Esophagus squamous epithelium (tissue), 5 donors: ENCODE data around the gene DGAT2L6. TPM values are rescaled to one million over a fixed set of nuclear protein-coding genes. Genes with fewer than 3 reads are reported as not detected.

ENCODE experiments used
- DNase-seq: peaks from one replicate; lab custom pipeline; 2025; lab: John Stamatoyannopoulos, UW
- H3K27ac ChIP-seq, 4 donors: fragments of 200-600 bp; sonication (generic); one replicate each; pipeline ENCODE4 v1.5.1; 2016 to 2019; ENCODE audit warnings: mild to moderate bottlenecking in 1 of 4
- H3K27me3 ChIP-seq, 4 donors: fragments of 200-600 bp; sonication (generic); 1 replicate in 3 of 4; 2 replicates in 1 of 4; pipeline versions ENCODE4 v1.5.1 to v1.6.0; 2017 to 2021; ENCODE audit warnings: antibody characterized with exemption in 1 of 4
- H3K36me3 ChIP-seq, 3 donors: fragments of 200-600 bp; sonication (generic); one replicate each; pipeline ENCODE4 v1.5.1; 2016 to 2019
- H3K4me1 ChIP-seq, 3 donors: fragments of 200-600 bp; sonication (generic); one replicate each; pipeline ENCODE4 v1.5.1; 2017 to 2019
- H3K4me3 ChIP-seq, 4 donors: fragments of 200-600 bp; sonication (generic); 1 replicate in 3 of 4; 2 replicates in 1 of 4; pipeline ENCODE4 v1.5.1; 2016 to 2019; ENCODE audit warnings: mild to moderate bottlenecking in 2 of 4, moderate library complexity in 1 of 4
- H3K9me3 ChIP-seq, 3 donors: fragments of 200-600 bp; sonication (generic); one replicate each; pipeline ENCODE4 v1.5.1; 2016 to 2019
- POLR2A ChIP-seq, 4 donors: fragments of 450-650 bp; IDR thresholded peaks; one replicate each; pipeline ENCODE4 v1.6.1; 2017; ENCODE audit warnings: antibody characterized with exemption in 4 of 4, mild to moderate bottlenecking in 4 of 4, moderate library complexity in 3 of 4
- whole genome bisulfite sequencing, 2 donors: methylation state at CpG; one replicate each; pipeline ENCODE4 v1.1.5; 2018; 5-methylcytosine and 5-hydroxymethylcytosine counted together
- intact Hi-C: fragments of 100-400 bp; cut with DNase I; formaldehyde crosslinking; loops from one replicate; pipeline ENCODE4 v1.15.0; 2022
- total RNA-seq, 4 donors: library from RNA; depleted of rRNA; stranded (reverse); fragments of >200 nt; gene quantifications; one replicate each; pipeline ENCODE4 v1.1.0, GENCODE V29; 2016
- TF ChIP-seq, protein P1 (sequence below), 6 experiments: fragments of 450-650 bp in 4 of 6; fragments of 200-600 bp in 2 of 6; sonication (generic) in 2 of 6; IDR thresholded peaks; one replicate each; pipeline ENCODE4 v1.5.1; 2016 to 2019; ENCODE audit warnings: antibody characterized with exemption in 6 of 6, mild to moderate bottlenecking in 4 of 6, moderate library complexity in 4 of 6
- donor health status: DM: yes; HTN: yes; CAD: no.

Gene DGAT2L6
- total RNA-seq, 4 donors from 2014 or later: not detected

- H3K36me3 ChIP-seq: no peaks in the 10 kb centered on the region
- intact Hi-C loops: no loop called here
- no peak for DNase-seq
Measured at GRCh38 chrX:70172221-70172620, 5.1 kb upstream of the DGAT2L6 start.

GRCh38 chrX:70172964-70173363 is 4.3 kb upstream of the DGAT2L6 start:
- WGBS, 2 donors: 56 to 78% methylated on average over 3 to 4 of the region's 4 CpGs
- Histone ChIP-seq H3K9me3 (no peaks in the 10 kb centered on the region), H3K36me3 (no peaks in the 10 kb centered on the region), H3K27ac (no peak overlapping the region), H3K27me3 (no peaks in the 10 kb centered on the region), H3K4me1 (peaks cover 0 to 10% (median 0%) of the 10 kb centered on the region in 3 donors), H3K4me3 (no peak overlapping the region)
- TF ChIP-seq POLR2A (IDR thresholded peaks at IDR 0.05): no peak
- TF ChIP-seq, protein P1, sequence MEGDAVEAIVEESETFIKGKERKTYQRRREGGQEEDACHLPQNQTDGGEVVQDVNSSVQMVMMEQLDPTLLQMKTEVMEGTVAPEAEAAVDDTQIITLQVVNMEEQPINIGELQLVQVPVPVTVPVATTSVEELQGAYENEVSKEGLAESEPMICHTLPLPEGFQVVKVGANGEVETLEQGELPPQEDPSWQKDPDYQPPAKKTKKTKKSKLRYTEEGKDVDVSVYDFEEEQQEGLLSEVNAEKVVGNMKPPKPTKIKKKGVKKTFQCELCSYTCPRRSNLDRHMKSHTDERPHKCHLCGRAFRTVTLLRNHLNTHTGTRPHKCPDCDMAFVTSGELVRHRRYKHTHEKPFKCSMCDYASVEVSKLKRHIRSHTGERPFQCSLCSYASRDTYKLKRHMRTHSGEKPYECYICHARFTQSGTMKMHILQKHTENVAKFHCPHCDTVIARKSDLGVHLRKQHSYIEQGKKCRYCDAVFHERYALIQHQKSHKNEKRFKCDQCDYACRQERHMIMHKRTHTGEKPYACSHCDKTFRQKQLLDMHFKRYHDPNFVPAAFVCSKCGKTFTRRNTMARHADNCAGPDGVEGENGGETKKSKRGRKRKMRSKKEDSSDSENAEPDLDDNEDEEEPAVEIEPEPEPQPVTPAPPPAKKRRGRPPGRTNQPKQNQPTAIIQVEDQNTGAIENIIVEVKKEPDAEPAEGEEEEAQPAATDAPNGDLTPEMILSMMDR (IDR thresholded peaks at IDR 0.05): no peak
- intact Hi-C loops: no loop called here
- DNase-seq: no peak

More at GRCh38 chrX:70172221-70172620, 5.1 kb upstream of the DGAT2L6 start:
- Histone ChIP-seq H3K4me1 (peaks cover 0 to 16% (median 0%) of the 10 kb centered on the region in 3 donors), H3K4me3 (no peak overlapping the region), H3K27ac (no peak overlapping the region), H3K9me3 (no peaks in the 10 kb centered on the region), H3K27me3 (no peaks in the 10 kb centered on the region)
- 75 to 89% methylated on average over 2 to 3 of the region's 3 CpGs for WGBS, 2 donors
- TF ChIP-seq, protein P1 (IDR thresholded peaks at IDR 0.05): no peak
- TF ChIP-seq POLR2A (IDR thresholded peaks at IDR 0.05): no peak

GRCh38 chrX:70174754-70175153 is 2.5 kb upstream of the DGAT2L6 start:
- H3K4me1 ChIP-seq: no peaks in the 10 kb centered on the region
- TF ChIP-seq, protein P1 (IDR thresholded peaks at IDR 0.05): no peak
- TF ChIP-seq POLR2A (IDR thresholded peaks at IDR 0.05): no peak
- no peaks in the 10 kb centered on the region for H3K9me3 ChIP-seq
- WGBS, 2 donors: 52 to 68% methylated on average over 2 to 4 of the region's 4 CpGs
- H3K27ac ChIP-seq: no peak overlapping the region
- H3K4me3 ChIP-seq: no peak overlapping the region
- H3K36me3 ChIP-seq: no peaks in the 10 kb centered on the region
- no peak for DNase-seq
- intact Hi-C loops: no loop called here
- H3K27me3 ChIP-seq: peaks cover 0 to 2% (median 0%) of the 10 kb centered on the region in 4 donors

GRCh38 chrX:70175338-70175737 is 1.9 kb upstream of the DGAT2L6 start:
- no peak overlapping the region for H3K4me3 ChIP-seq
- intact Hi-C loops: no loop called here
- no peaks in the 10 kb centered on the region for H3K36me3 ChIP-seq
- 67 to 87% methylated on average over 3 to 6 of the region's 7 CpGs for WGBS, 2 donors
- H3K27ac ChIP-seq: no peak overlapping the region
- H3K4me1 ChIP-seq: no peaks in the 10 kb centered on the region
- no peaks in the 10 kb centered on the region for H3K9me3 ChIP-seq
- H3K27me3 ChIP-seq: peaks cover 0 to 2% (median 0%) of the 10 kb centered on the region in 4 donors
- no peak for TF ChIP-seq POLR2A (IDR thresholded peaks at IDR 0.05)
- TF ChIP-seq, protein P1 (IDR thresholded peaks at IDR 0.05): no peak
- no peak for DNase-seq

DNA sequence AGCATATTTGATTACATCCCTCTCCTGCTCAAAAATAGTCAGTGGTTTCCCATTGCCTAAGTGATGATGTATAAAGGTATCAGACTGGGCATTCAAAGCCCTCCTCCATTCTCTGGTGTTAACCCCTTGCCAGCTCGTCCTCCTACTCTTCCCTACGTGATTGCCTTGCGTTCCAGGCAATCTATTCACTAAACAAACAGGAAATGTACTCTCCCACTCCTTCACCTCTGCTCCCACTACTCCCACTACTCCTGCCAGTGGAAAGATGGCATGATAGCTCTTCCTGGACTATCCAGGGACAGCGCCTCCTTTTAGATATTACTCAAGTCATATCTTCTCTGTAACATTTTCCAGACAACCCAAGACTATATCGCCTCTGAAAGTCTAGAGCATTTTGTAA is 5.8 kb downstream of the DGAT2L6 start:
- no peak for DNase-seq
- TF ChIP-seq POLR2A (IDR thresholded peaks at IDR 0.05): no peak
- TF ChIP-seq, protein P1 (IDR thresholded peaks at IDR 0.05): no peak
- Histone ChIP-seq H3K9me3 (no peaks in the 10 kb centered on the region), H3K27me3 (peaks cover 0 to 1% (median 0%) of the 10 kb centered on the region in 4 donors), H3K27ac (no peak overlapping the region), H3K4me3 (no peak overlapping the region), H3K4me1 (no peaks in the 10 kb centered on the region), H3K36me3 (no peaks in the 10 kb centered on the region)
- intact Hi-C loops: no loop called here
- WGBS, 2 donors: 71 to 93% methylated on average over 5 of the region's 5 CpGs
